ENCODE data around the gene PNPLA1. TPM values are rescaled to one million over a fixed set of nuclear protein-coding genes. Genes with fewer than 3 reads are reported as not detected.

PNPLA1 gene
- 0.22 TPM for total RNA-seq

- no peak for ATAC-seq
- DNase-seq (ENCODE audit: low spot score), result no peak
- intact Hi-C loops (cut with DNase I), result no loop called here
These were observed at the start of gene PNPLA1 for GRCh38 chr6:36269834-36270705. Gene PNPLA1 (plus strand): TSS chr6:36270060. CDS start chr6:36270460, 400 bp downstream.

- intact Hi-C loops (cut with DNase I), result no loop called here
- no peak for DNase-seq (ENCODE audit: low spot score)
- ATAC-seq, result no peak
These were observed 49.6 kb upstream of the PNPLA1 start for GRCh38 chr6:36220226-36220625.

- DNase-seq (ENCODE audit: low spot score) (no peak), ATAC-seq (no peak)
- intact Hi-C loops (cut with DNase I), result no loop called here
These were observed 48.2 kb upstream of the PNPLA1 start for GRCh38 chr6:36221674-36222073.

- no peak for ATAC-seq
- no peak for DNase-seq (ENCODE audit: low spot score)
- intact Hi-C loops (cut with DNase I), result no loop called here
These were observed 46.9 kb upstream of the PNPLA1 start for GRCh38 chr6:36222924-36223323.

- ATAC-seq (no peak), DNase-seq (ENCODE audit: low spot score) (no peak)
- intact Hi-C loops (cut with DNase I), result no loop called here
These were observed 46.2 kb upstream of the PNPLA1 start for GRCh38 chr6:36223706-36224105.

- ATAC-seq, result no peak
- DNase-seq (ENCODE audit: low spot score), result no peak
- intact Hi-C loops (cut with DNase I), result no loop called here
These were observed 44.9 kb upstream of the PNPLA1 start for GRCh38 chr6:36224918-36225461.

GRCh38 chr6:36226438-36227047 lies 43.3 kb upstream of the PNPLA1 start:
- intact Hi-C loops (cut with DNase I), result no loop called here
- DNase-seq (ENCODE audit: low spot score) (no peak), ATAC-seq (no peak)

GRCh38 chr6:36227379-36228228 lies 42.3 kb upstream of the PNPLA1 start:
- DNase-seq (ENCODE audit: low spot score) (no peak), ATAC-seq (no peak)
- intact Hi-C loops (cut with DNase I), result no loop called here

- intact Hi-C loops (cut with DNase I), result no loop called here
- no peak for ATAC-seq
- no peak for DNase-seq (ENCODE audit: low spot score)
These were observed 40.6 kb upstream of the PNPLA1 start for GRCh38 chr6:36229223-36229622.

- intact Hi-C loops (cut with DNase I), result no loop called here
- peak; percentile 27 for ATAC-seq
- DNase-seq (ENCODE audit: low spot score), result no peak
These were observed 39.5 kb upstream of the PNPLA1 start for GRCh38 chr6:36230371-36230770.

- intact Hi-C loops (cut with DNase I), result no loop called here
- ATAC-seq (no peak), DNase-seq (ENCODE audit: low spot score) (no peak)
These were observed 37.7 kb upstream of the PNPLA1 start for GRCh38 chr6:36232172-36232571.

- intact Hi-C loops (cut with DNase I), result no loop called here
- ATAC-seq, result no peak
- DNase-seq (ENCODE audit: low spot score), result no peak
These were observed 34.6 kb upstream of the PNPLA1 start for GRCh38 chr6:36235309-36235708.

GRCh38 chr6:36235862-36236261 lies 34.0 kb upstream of the PNPLA1 start:
- DNase-seq (ENCODE audit: low spot score), result no peak
- ATAC-seq, result no peak
- intact Hi-C loops (cut with DNase I), result no loop called here

GRCh38 chr6:36239774-36240173 lies 30.1 kb upstream of the PNPLA1 start:
- ATAC-seq, result no peak
- intact Hi-C loops (cut with DNase I), result no loop called here

GRCh38 chr6:36241728-36242127 lies 28.1 kb upstream of the PNPLA1 start:
- DNase-seq (ENCODE audit: low spot score), result no peak
- ATAC-seq, result no peak
- intact Hi-C loops (cut with DNase I), result no loop called here

More at GRCh38 chr6:36239774-36240173, 30.1 kb upstream of the PNPLA1 start:
- no peak for DNase-seq (ENCODE audit: low spot score)

- intact Hi-C loops (cut with DNase I), result no loop called here
- ATAC-seq (no peak), DNase-seq (ENCODE audit: low spot score) (no peak)
These were observed 27.7 kb upstream of the PNPLA1 start for GRCh38 chr6:36242161-36242560.

GRCh38 chr6:36242626-36243025 lies 27.2 kb upstream of the PNPLA1 start:
- no peak for DNase-seq (ENCODE audit: low spot score)
- ATAC-seq, result no peak
- intact Hi-C loops (cut with DNase I), result no loop called here

GRCh38 chr6:36243562-36244212 lies 26.2 kb upstream of the PNPLA1 start:
- intact Hi-C loops (cut with DNase I), result no loop called here
- ATAC-seq (no peak), DNase-seq (ENCODE audit: low spot score) (no peak)
